ENCODE data around the gene ABHD10.

Gene ABHD10

GRCh38 chr3:111967068-111967467, 11.8 kb upstream of the ABHD10 start:
- DNase-seq, result no peak

GRCh38 chr3:111967651-111968274, 11.1 kb upstream of the ABHD10 start:
- DNase-seq, result peak; percentile 76

GRCh38 chr3:111968319-111969054, 10.3 kb upstream of the ABHD10 start:
- DNase-seq, result no peak

GRCh38 chr3:111970376-111970775, 8.4 kb upstream of the ABHD10 start:
- no peak for DNase-seq

GRCh38 chr3:111971533-111972130, 7.2 kb upstream of the ABHD10 start:
- DNase-seq, result no peak

GRCh38 chr3:111972891-111973290, 5.9 kb upstream of the ABHD10 start:
- DNase-seq, result no peak

GRCh38 chr3:111975131-111975530, 3.7 kb upstream of the ABHD10 start:
- no peak for DNase-seq

- DNase-seq, result no peak
These were observed 2.6 kb upstream of the ABHD10 start for GRCh38 chr3:111976254-111976653.

GRCh38 chr3:111979434-111980038, 710 bp downstream of the ABHD10 start:
- no peak for DNase-seq

GRCh38 chr3:111980716-111981456, 2.1 kb downstream of the ABHD10 start:
- no peak for DNase-seq

- no peak for DNase-seq
These were observed 2.6 kb downstream of the ABHD10 start for GRCh38 chr3:111981457-111981763.

GRCh38 chr3:111984636-111985298, 5.9 kb downstream of the ABHD10 start:
- no peak for DNase-seq

GRCh38 chr3:111986800-111987199, 8.0 kb downstream of the ABHD10 start:
- no peak for DNase-seq

GRCh38 chr3:111989061-111989678, 10.3 kb downstream of the ABHD10 start:
- DNase-seq, result peak; percentile 37

- DNase-seq, result no peak
These were observed 14.2 kb downstream of the ABHD10 start for GRCh38 chr3:111993038-111993437.

- peak; percentile 71 for DNase-seq
These were observed 20.0 kb downstream of the ABHD10 start, which contains the start of gene TAGLN3 for GRCh38 chr3:111998636-111999483. Gene TAGLN3, plus strand, starts transcription at chr3:111998922. Its CDS starts 501 bp downstream, at chr3:111999423.

GRCh38 chr3:111999484-112000324, 20.9 kb downstream of the ABHD10 start:
- DNase-seq, result no peak

GRCh38 chr3:112000367-112000771, 21.5 kb downstream of the ABHD10 start:
- DNase-seq, result no peak

- DNase-seq, result no peak
These were observed 22.1 kb downstream of the ABHD10 start for GRCh38 chr3:112000966-112001365.

- DNase-seq, result no peak
These were observed 22.7 kb downstream of the ABHD10 start for GRCh38 chr3:112001526-112001925.

All from DMS153 (cell line).